ENCODE data around the gene ZKSCAN7.

The ZKSCAN7 gene

DNA sequence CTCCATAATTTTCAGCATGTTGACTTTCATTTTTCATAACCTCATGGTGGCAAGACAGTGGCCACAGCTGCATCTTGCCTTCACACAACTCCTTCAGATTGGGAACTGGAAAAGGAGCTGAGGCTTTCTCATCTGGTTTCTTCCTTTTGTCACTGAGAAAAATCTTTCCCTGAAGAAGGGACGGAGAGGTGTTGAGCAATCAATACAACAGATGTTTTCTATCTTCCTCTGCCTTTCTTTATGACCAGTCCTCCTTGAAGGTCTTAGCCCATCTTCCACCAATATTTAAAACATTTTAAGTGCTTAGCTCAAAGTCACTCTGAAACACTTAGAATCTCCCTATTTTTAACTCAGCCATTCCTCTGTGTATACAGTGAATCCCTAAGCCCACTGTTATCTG lies 41.6 kb downstream of the ZKSCAN7 start:
- peaks cover 0 to 8% (median 0%) of the 10 kb centered on the region in 5 donors for H3K27me3 ChIP-seq (ENCODE audit: control insufficient read depth in 5 of 5, insufficient read depth in 4 of 5, low read length in 5 of 5)
- no peak overlapping the region for H3K9ac ChIP-seq (ENCODE audit: low read length in 5 of 5)
- H3K9me3 ChIP-seq (ENCODE audit: control insufficient read depth in 5 of 5, low read length in 5 of 5) = peaks cover 18 to 47% (median 38%) of the 10 kb centered on the region in 5 donors
- no peak overlapping the region for H3K27ac ChIP-seq (ENCODE audit: low read depth, low read length)
- H3K36me3 ChIP-seq (ENCODE audit: control insufficient read depth in 5 of 5, insufficient read depth in 5 of 5, low read length in 5 of 5) = peaks cover 8 to 23% (median 13%) of the 10 kb centered on the region in 5 donors
- peaks cover 0 to 9% (median 0%) of the 10 kb centered on the region in 5 donors for H3K4me1 ChIP-seq (ENCODE audit: control insufficient read depth in 5 of 5, insufficient read depth in 5 of 5, low read length in 5 of 5)
- no peak overlapping the region for H3K4me3 ChIP-seq (ENCODE audit: low read depth in 1 of 5, low read length in 5 of 5)

DNA sequence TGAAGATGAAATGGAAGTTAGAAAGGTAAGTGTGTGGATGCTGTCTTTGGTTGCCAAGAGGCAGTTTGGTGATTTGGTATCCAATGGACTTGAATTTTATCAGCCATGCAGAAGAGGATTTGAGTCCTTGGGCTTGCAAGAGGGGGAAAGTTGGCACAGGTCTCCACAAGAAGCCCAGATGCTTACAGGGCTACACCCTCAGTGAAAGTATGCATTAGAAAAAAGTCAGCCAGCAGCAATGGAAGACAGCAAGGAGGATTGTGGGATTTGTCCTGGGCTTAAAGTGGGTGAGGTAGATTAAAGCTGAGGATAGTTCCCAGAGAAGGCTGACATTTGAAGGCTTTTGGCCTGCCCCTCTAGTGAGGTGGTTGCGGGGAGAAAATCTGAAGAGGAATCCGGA lies 46.8 kb downstream of the ZKSCAN7 start:
- Histone ChIP-seq H3K9me3 (ENCODE audit: control insufficient read depth in 5 of 5, low read length in 5 of 5) (peaks cover 0 to 9% (median 4%) of the 10 kb centered on the region in 5 donors), H3K4me3 (ENCODE audit: low read depth in 1 of 5, low read length in 5 of 5) (no peak overlapping the region), H3K36me3 (ENCODE audit: control insufficient read depth in 5 of 5, insufficient read depth in 5 of 5, low read length in 5 of 5) (peaks cover 0 to 2% (median 0%) of the 10 kb centered on the region in 5 donors)

DNA sequence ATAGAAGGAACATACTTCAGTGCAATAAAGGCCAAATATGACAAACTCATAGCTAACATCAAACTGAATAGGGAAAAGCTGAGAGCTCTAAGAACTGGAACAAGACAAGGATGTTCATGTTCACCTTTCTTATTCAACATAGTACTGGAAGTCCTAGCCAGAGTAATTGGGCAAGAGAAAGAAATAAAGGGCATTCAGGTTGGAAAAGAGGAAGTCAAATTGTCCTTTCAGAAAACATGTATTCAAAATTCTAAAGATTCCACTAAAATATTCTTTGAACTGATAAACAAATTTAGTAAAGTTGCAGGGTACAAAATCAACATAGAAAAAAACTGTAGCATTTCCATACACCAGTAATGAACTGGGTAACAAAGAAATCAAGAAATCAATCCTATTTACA lies 57.7 kb downstream of the ZKSCAN7 start:
- Histone ChIP-seq H3K9ac (ENCODE audit: low read length in 5 of 5) (no peak overlapping the region), H3K4me1 (ENCODE audit: control insufficient read depth in 5 of 5, insufficient read depth in 5 of 5, low read length in 5 of 5) (no peaks in the 10 kb centered on the region), H3K4me3 (ENCODE audit: low read depth in 1 of 5, low read length in 5 of 5) (no peak overlapping the region), H3K9me3 (ENCODE audit: control insufficient read depth in 5 of 5, low read length in 5 of 5) (no peaks in the 10 kb centered on the region), H3K27ac (ENCODE audit: low read depth, low read length) (no peak overlapping the region), H3K27me3 (ENCODE audit: control insufficient read depth in 5 of 5, insufficient read depth in 4 of 5, low read length in 5 of 5) (no peaks in the 10 kb centered on the region), H3K36me3 (ENCODE audit: control insufficient read depth in 5 of 5, insufficient read depth in 5 of 5, low read length in 5 of 5) (no peaks in the 10 kb centered on the region)

More for the DNA sequence above, 46.8 kb downstream of the ZKSCAN7 start:
- H3K27me3 ChIP-seq (ENCODE audit: control insufficient read depth in 5 of 5, insufficient read depth in 4 of 5, low read length in 5 of 5) = no peaks in the 10 kb centered on the region
- no peak overlapping the region for H3K9ac ChIP-seq (ENCODE audit: low read length in 5 of 5)
- H3K27ac ChIP-seq (ENCODE audit: low read depth, low read length) = no peak overlapping the region
- H3K4me1 ChIP-seq (ENCODE audit: control insufficient read depth in 5 of 5, insufficient read depth in 5 of 5, low read length in 5 of 5) = no peaks in the 10 kb centered on the region

Measured in subcutaneous abdominal adipose tissue (tissue), 5 donors.